ENCODE data around the gene EHMT1. TPM values are rescaled to one million over a fixed set of nuclear protein-coding genes. Genes with fewer than 3 reads are reported as not detected.
A peak's percentile ranks its signal among the peaks of the same experiment; 100 is the strongest.

The EHMT1 gene
- polyA plus RNA-seq, 3 donors: 10.1 to 46.5 (median 15.0) TPM

- Mint-ChIP-seq H3K4me3 (no peak overlapping the region), H3K27me3 (ENCODE audit: low read depth in 3 of 3) (peaks cover 0 to 2% (median 0%) of the 10 kb centered on the region in 3 donors), H3K36me3 (peaks cover 21 to 33% of the 10 kb centered on the region in 2 donors), H3K27ac (peak overlapping the region in 2 of 7 donors; percentile 50 to 53), H3K9me3 (no peaks in the 10 kb centered on the region), H3K4me1 (peaks cover 11% of the 10 kb centered on the region)
- no peak overlapping the region for H3K27ac ChIP-seq (ENCODE audit: low read depth in 1 of 2, low read length in 2 of 2)
- no peak overlapping the region for H3K4me3 ChIP-seq (replicated peaks in 1 of 3; ENCODE audit: low read depth in 2 of 3, low read length in 3 of 3)
- H3K9me3 ChIP-seq (replicated peaks in 1 of 2; ENCODE audit: control insufficient read depth in 1 of 2, insufficient read depth in 1 of 2, low read length in 2 of 2): no peaks in the 10 kb centered on the region
- H3K36me3 ChIP-seq (replicated peaks in 1 of 2; ENCODE audit: control insufficient read depth in 1 of 2, insufficient read depth in 2 of 2, low read length in 2 of 2): peaks cover 9 to 26% of the 10 kb centered on the region in 2 donors
- no peak for DNase-seq
- no CpG with 5 or more reads among the region's 2 CpGs for WGBS (ENCODE audit: insufficient coverage)
- H2AFZ ChIP-seq (ENCODE audit: insufficient read depth, low read depth, low read length, poor library complexity, severe bottlenecking): no peak overlapping the region
- H3K4me1 ChIP-seq (ENCODE audit: control insufficient read depth in 1 of 2, insufficient read depth in 2 of 2, low read length in 2 of 2): peaks cover 0 to 5% of the 10 kb centered on the region in 2 donors
- H4K20me1 ChIP-seq (ENCODE audit: insufficient read depth, low read length): peaks cover 61% of the 10 kb centered on the region
- H3K9ac ChIP-seq (ENCODE audit: insufficient read depth, low read length, poor library complexity, severe bottlenecking): no peak overlapping the region
- no peak for TF ChIP-seq CTCF (IDR thresholded peaks at IDR 0.05)
- H3K27me3 ChIP-seq (ENCODE audit: control insufficient read depth in 2 of 2, insufficient read depth in 2 of 2, low read length in 2 of 2): no peaks in the 10 kb centered on the region
- peaks cover 80% of the 10 kb centered on the region for H3K79me2 ChIP-seq (ENCODE audit: insufficient read depth, low read length)
- no peak overlapping the region for H3K4me2 ChIP-seq (replicated peaks; ENCODE audit: extremely low read depth, low read length, poor library complexity, severe bottlenecking)
- intact Hi-C loops (cut with micrococcal nuclease): no loop called here
Observed at GRCh38 chr9:137658781-137659180, 40.0 kb downstream of the EHMT1 start.

GRCh38 chr9:137660144-137660543, 41.3 kb downstream of the EHMT1 start:
- H3K36me3 Mint-ChIP-seq: peaks cover 21 to 29% of the 10 kb centered on the region in 2 donors
- peaks cover 11% of the 10 kb centered on the region for H3K4me1 Mint-ChIP-seq
- H3K27ac ChIP-seq (ENCODE audit: low read depth in 1 of 2, low read length in 2 of 2): peak overlapping the region in 1 of 2 donors; percentile 53
- H3K27me3 Mint-ChIP-seq (ENCODE audit: low read depth in 3 of 3): peaks cover 0 to 2% (median 0%) of the 10 kb centered on the region in 3 donors
- no peak overlapping the region for H3K9ac ChIP-seq (ENCODE audit: insufficient read depth, low read length, poor library complexity, severe bottlenecking)
- no peaks in the 10 kb centered on the region for H3K9me3 Mint-ChIP-seq
- peaks cover 86% of the 10 kb centered on the region for H3K79me2 ChIP-seq (ENCODE audit: insufficient read depth, low read length)
- peak overlapping the region in 4 of 7 donors; percentile 26 to 50 (median 41) for H3K27ac Mint-ChIP-seq
- peaks cover 67% of the 10 kb centered on the region for H4K20me1 ChIP-seq (ENCODE audit: insufficient read depth, low read length)
- peaks cover 0 to 5% of the 10 kb centered on the region in 2 donors for H3K4me1 ChIP-seq (ENCODE audit: control insufficient read depth in 1 of 2, insufficient read depth in 2 of 2, low read length in 2 of 2)
- H3K27me3 ChIP-seq (ENCODE audit: control insufficient read depth in 2 of 2, insufficient read depth in 2 of 2, low read length in 2 of 2): no peaks in the 10 kb centered on the region
- peaks cover 12 to 27% of the 10 kb centered on the region in 2 donors for H3K36me3 ChIP-seq (replicated peaks in 1 of 2; ENCODE audit: control insufficient read depth in 1 of 2, insufficient read depth in 2 of 2, low read length in 2 of 2)
- no peaks in the 10 kb centered on the region for H3K9me3 ChIP-seq (replicated peaks in 1 of 2; ENCODE audit: control insufficient read depth in 1 of 2, insufficient read depth in 1 of 2, low read length in 2 of 2)
- WGBS (ENCODE audit: insufficient coverage): no CpG with 5 or more reads among the region's 4 CpGs
- no peak for TF ChIP-seq CTCF (IDR thresholded peaks at IDR 0.05)
- no peak overlapping the region for H3K4me3 ChIP-seq (replicated peaks in 1 of 3; ENCODE audit: low read depth in 2 of 3, low read length in 3 of 3)
- DNase-seq: no peak
- H3K4me3 Mint-ChIP-seq: no peak overlapping the region
- H3K4me2 ChIP-seq (replicated peaks; ENCODE audit: extremely low read depth, low read length, poor library complexity, severe bottlenecking): no peak overlapping the region
- no peak overlapping the region for H2AFZ ChIP-seq (ENCODE audit: insufficient read depth, low read depth, low read length, poor library complexity, severe bottlenecking)
- intact Hi-C loops (cut with micrococcal nuclease): no loop called here
